Transverse colon (tissue), 4 donors: ENCODE measurements around the gene PPM1D. TPM values are rescaled to one million over a fixed set of nuclear protein-coding genes. Genes with fewer than 3 reads are reported as not detected.

ENCODE experiments used
- DNase-seq: peaks from one replicate; pipeline ENCODE4 v3.0.0-alpha.2; 2019
- H3K27ac ChIP-seq, 4 donors: fragments of 200-600 bp; sonication (generic); 2 replicates each; pipeline ENCODE4 v1.5.1; 2016 to 2018; ENCODE audit warnings: inconsistent platforms in 4 of 4
- H3K27me3 ChIP-seq: fragments of 200-600 bp; sonication (generic); 2 replicates; pipeline ENCODE4 v1.5.1; 2017; ENCODE audit warnings: inconsistent platforms
- H3K36me3 ChIP-seq, 4 donors: fragments of 200-600 bp; sonication (generic); 2 replicates each; pipeline ENCODE4 v1.5.1; 2017 to 2019; ENCODE audit warnings: inconsistent platforms in 4 of 4
- H3K4me1 ChIP-seq, 4 donors: fragments of 200-600 bp; sonication (generic); 2 replicates each; pipeline ENCODE4 v1.5.1; 2017 to 2020; ENCODE audit warnings: inconsistent platforms in 4 of 4
- H3K4me3 ChIP-seq, 4 donors: fragments of 200-600 bp; sonication (generic); 1 replicate in 1 of 4; 2 replicates in 3 of 4; pipeline versions ENCODE4 v1.5.1 to v1.6.1; 2017 to 2019; ENCODE audit warnings: inconsistent platforms in 4 of 4
- H3K9me3 ChIP-seq, 2 donors: fragments of 200-600 bp; sonication (generic); 2 replicates each; pipeline ENCODE4 v1.5.1; 2017 to 2019; ENCODE audit warnings: inconsistent platforms in 2 of 2
- CTCF ChIP-seq, 5 experiments: fragments of 200-600 bp in 3 of 5; fragments of 450-650 bp in 2 of 5; sonication (generic) in 3 of 5; IDR thresholded peaks; 1 replicate in 2 of 5; 2 replicates in 3 of 5; pipeline ENCODE4 v1.5.1; 2016 to 2017; ENCODE audit warnings: antibody characterized with exemption in 5 of 5, inconsistent platforms in 3 of 5, mild to moderate bottlenecking in 2 of 5, moderate library complexity in 1 of 5
- EP300 ChIP-seq: sonication (generic); formaldehyde crosslinking; IDR thresholded peaks from one replicate; pipeline ENCODE4 v1.6.1; 2017; ENCODE audit warnings: antibody characterized with exemption, low read depth
- POLR2A ChIP-seq: fragments of 450-650 bp; IDR thresholded peaks from one replicate; pipeline ENCODE4 v1.6.1; 2016; ENCODE audit warnings: antibody characterized with exemption, mild to moderate bottlenecking, moderate library complexity
- POLR2AphosphoS5 ChIP-seq, 3 donors: sonication (generic); formaldehyde crosslinking; IDR thresholded peaks; one replicate each; pipeline ENCODE4 v1.6.1; 2016; ENCODE audit warnings: antibody characterized with exemption in 3 of 3
- WGBS, 2 donors: methylation state at CpG; one replicate each; pipeline ENCODE4 v1.1.5; 2018; ENCODE audit warnings: low coverage in 1 of 2; 5-methylcytosine and 5-hydroxymethylcytosine counted together
- in situ Hi-C, 4 donors: fragments of 200-750 bp; cut with MboI; loops; one replicate each; pipeline versions ENCODE4 v1.15.0 to v1.15.1; 2017; ENCODE audit warnings: low sequenced_read_pairs in 3 of 4, low pct_ligation_motif_present in 1 of 4, low pct_unique_long_range_greater_than_20kb in 1 of 4
- intact Hi-C: fragments of 100-400 bp; cut with DNase I; formaldehyde crosslinking; loops from one replicate; pipeline ENCODE4 v1.15.1; 2023; ENCODE audit warnings: low total_unique reads
- total RNA-seq, 4 donors: library from RNA; depleted of rRNA; stranded (reverse); fragments of >200 nt; gene quantifications; one replicate each; pipeline ENCODE4 v1.1.0, GENCODE V29; 2016

Gene PPM1D
- total RNA-seq, 4 donors from 2014 or later = 4.6 to 25.8 (median 16.0) TPM

GRCh38 chr17:60615108-60615507 lies 15.1 kb downstream of the PPM1D start:
- no peak overlapping the region for H3K4me3 ChIP-seq
- TF ChIP-seq POLR2A = no peak
- TF ChIP-seq EP300 = no peak
- TF ChIP-seq POLR2AphosphoS5 (IDR thresholded peaks at IDR 0.05) = no peak
- TF ChIP-seq CTCF (IDR thresholded peaks at IDR 0.05) = no peak
- WGBS, 2 donors = 67 to 93% methylated on average over 2 to 7 of the region's 7 CpGs
- H3K36me3 ChIP-seq = no peaks in the 10 kb centered on the region
- intact Hi-C loops (no loop called here), in situ Hi-C loops (no loop called here)
- no peaks in the 10 kb centered on the region for H3K9me3 ChIP-seq
- no peak for DNase-seq
- H3K4me1 ChIP-seq = peaks cover 0 to 31% (median 5%) of the 10 kb centered on the region in 4 donors
- no peak overlapping the region for H3K27ac ChIP-seq
- no peaks in the 10 kb centered on the region for H3K27me3 ChIP-seq

- intact Hi-C loops = no loop called here
- H3K36me3 ChIP-seq = no peaks in the 10 kb centered on the region
- no peaks in the 10 kb centered on the region for H3K9me3 ChIP-seq
- no peak overlapping the region for H3K27ac ChIP-seq
- no peaks in the 10 kb centered on the region for H3K27me3 ChIP-seq
- H3K4me3 ChIP-seq = no peak overlapping the region
- in situ Hi-C loops = no loop called here
- TF ChIP-seq POLR2AphosphoS5 (IDR thresholded peaks at IDR 0.05) (no peak), CTCF (IDR thresholded peaks at IDR 0.05) (no peak), POLR2A (no peak), EP300 (no peak)
- H3K4me1 ChIP-seq = peaks cover 0 to 24% (median 3%) of the 10 kb centered on the region in 4 donors
- WGBS, 2 donors = 96 to 100% methylated on average over 1 to 3 of the region's 3 CpGs
- no peak for DNase-seq
Measured at GRCh38 chr17:60615840-60616239, 15.8 kb downstream of the PPM1D start.

- Histone ChIP-seq H3K9me3 (no peaks in the 10 kb centered on the region), H3K4me3 (no peak overlapping the region), H3K27ac (no peak overlapping the region), H3K27me3 (no peaks in the 10 kb centered on the region), H3K36me3 (no peaks in the 10 kb centered on the region), H3K4me1 (peaks cover 0 to 8% (median 2%) of the 10 kb centered on the region in 4 donors)
- in situ Hi-C loops = no loop called here
- intact Hi-C loops = no loop called here
- TF ChIP-seq POLR2A = no peak
- no peak for TF ChIP-seq EP300
- no peak for TF ChIP-seq CTCF (IDR thresholded peaks at IDR 0.05)
- TF ChIP-seq POLR2AphosphoS5 (IDR thresholded peaks at IDR 0.05) = no peak
- no peak for DNase-seq
- 95 to 97% methylated on average over 3 of the region's 3 CpGs for WGBS, 2 donors
Measured at GRCh38 chr17:60618080-60618479, 18.1 kb downstream of the PPM1D start.

- no peak for DNase-seq
- H3K36me3 ChIP-seq = no peaks in the 10 kb centered on the region
- no peak overlapping the region for H3K4me3 ChIP-seq
- intact Hi-C loops (no loop called here), in situ Hi-C loops (no loop called here)
- WGBS, 2 donors = 40 to 50% methylated on average over 3 of the region's 3 CpGs
- peaks cover 0 to 8% (median 2%) of the 10 kb centered on the region in 4 donors for H3K4me1 ChIP-seq
- no peaks in the 10 kb centered on the region for H3K9me3 ChIP-seq
- H3K27ac ChIP-seq = no peak overlapping the region
- H3K27me3 ChIP-seq = no peaks in the 10 kb centered on the region
- TF ChIP-seq CTCF (IDR thresholded peaks at IDR 0.05) (no peak), EP300 (no peak), POLR2A (no peak), POLR2AphosphoS5 (IDR thresholded peaks at IDR 0.05) (no peak)
Measured at GRCh38 chr17:60618854-60619526, 19.0 kb downstream of the PPM1D start.
